K562 (cell line): ENCODE data around the gene ZNF689. TPM values are rescaled to one million over a fixed set of nuclear protein-coding genes. Genes with fewer than 3 reads are reported as not detected.

Experiments used
- BCOR ChIP-seq: fragments of 450-650 bp; IDR thresholded peaks from 2 replicates; pipeline ENCODE4 v1.6.1; 2016
- CBX2 ChIP-seq: fragments of 200-600 bp; sonication (generic); IDR thresholded peaks from one replicate; pipeline ENCODE4 v1.6.1; 2012; ENCODE audit warnings: mild to moderate bottlenecking, low read length, inconsistent platforms; ENCODE audit not compliant: insufficient read depth, poor library complexity, severe bottlenecking
- CHD7 ChIP-seq: fragments of 200-600 bp; sonication (generic); IDR thresholded peaks from one replicate; pipeline ENCODE4 v1.6.1; 2012; ENCODE audit warnings: mild to moderate bottlenecking, low read depth, low read length, inconsistent platforms
- EP400 ChIP-seq: fragments of 450-650 bp; IDR thresholded peaks from 2 replicates; pipeline ENCODE4 v1.6.1; 2017; ENCODE audit warnings: antibody characterized with exemption, mild to moderate bottlenecking, moderate library complexity
- FOSL1 ChIP-seq: fragments of 200-800 bp; sonication (Bioruptor generic); conservative IDR thresholded peaks from 2 replicates; pipeline ENCODE4 v1.6.1; 2016; ENCODE audit warnings: missing genetic modification characterization, missing compliant biosample characterization
- MCM7 ChIP-seq, 2 experiments: fragments of 450-650 bp; IDR thresholded peaks; 2 replicates each; pipeline ENCODE4 v1.6.1; 2016 to 2018
- PKNOX1 ChIP-seq: fragments of 450-650 bp; IDR thresholded peaks from 2 replicates; pipeline ENCODE4 v1.6.1; 2016
- PREB ChIP-seq: sonication (generic); formaldehyde crosslinking; IDR thresholded peaks from 2 replicates; pipeline ENCODE4 v1.8.1; 2023; ENCODE audit warnings: mild to moderate bottlenecking, missing genetic modification reagents
- SNIP1 ChIP-seq: fragments of 450-650 bp; IDR thresholded peaks from 2 replicates; pipeline ENCODE4 v1.7.1; 2017; ENCODE audit warnings: low read depth, mild to moderate bottlenecking
- VEZF1 ChIP-seq: fragments of 200-800 bp; sonication (Bioruptor generic); IDR thresholded peaks from 2 replicates; pipeline ENCODE4 v1.6.1; 2017; ENCODE audit warnings: missing genetic modification characterization, missing compliant biosample characterization
- ZNF134 ChIP-seq: fragments of 250-450 bp; sonication (Bioruptor Pico); conservative IDR thresholded peaks from 2 replicates; pipeline ENCODE4 v1.4.0; 2020
- ZNF583 ChIP-seq: fragments of 250-450 bp; sonication (Bioruptor Pico); IDR thresholded peaks from 2 replicates; pipeline ENCODE4 v1.4.0; 2020
- ZNF584 ChIP-seq: fragments of 200-800 bp; sonication (Bioruptor generic); IDR thresholded peaks from 2 replicates; pipeline ENCODE4 v1.6.1; 2016; ENCODE audit warnings: low read depth, mild to moderate bottlenecking, missing genetic modification characterization, missing compliant biosample characterization
- polyA plus RNA-seq, 8 experiments: library from polyadenylated mRNA; depleted of rRNA in 4 of 8; stranded (reverse) in 5 of 8; unstranded in 3 of 8; fragments of >200 nt; fragmentation: Nextera tagmentation in 2 of 8; fragmentation: Illumina TruSeq in 1 of 8; extraction: Ambion mirVana in 2 of 8; extraction: Trizol in 1 of 8; gene quantifications; 2 replicates each; pipeline versions ENCODE4 v1.2.1 to v1.2.3, GENCODE V29; 2011 to 2014; ENCODE audit warnings: inconsistent platforms in 1 of 8, missing spikeins in 1 of 8
- total RNA-seq, 7 experiments: library from RNA; depleted of rRNA in 6 of 7; stranded (reverse); fragments of >200 nt in 6 of 7; fragmentation: Illumina TruSeq in 2 of 7; extraction: Trizol in 2 of 7; gene quantifications; 2 replicates each; pipeline versions ENCODE4 v1.2.1 to v1.2.3, GENCODE V29; 2011 to 2021; ENCODE audit warnings: low replicate concordance in 1 of 7

The ZNF689 gene
- total and polyA plus RNA-seq, 9 of the 15 experiments (the other 6 are each of a cell fraction or from before 2014, with no cell fraction given): 5.4 to 15.4 (median 10.8) TPM

GRCh38 chr16:30650369-30651123, 40.4 kb upstream of the ZNF689 start, which contains the start of gene PRR14 (continued):
- no peak; the same call in 1 of the 2 replicates for TF ChIP-seq ZNF583 (CRISPR knock-in tag)
- TF ChIP-seq CBX2: no peak
- no peak for TF ChIP-seq MCM7 (IDR thresholded peaks at IDR 0.05)
- peak; percentile 89 for TF ChIP-seq EP400
- no peak for TF ChIP-seq BCOR
- no peak for TF ChIP-seq CHD7
- peak; percentile 13; the same call in 1 of the 2 replicates for TF ChIP-seq FOSL1 (tag)
- peak; percentile 86; the same call in 1 of the 2 replicates for TF ChIP-seq ZNF584 (CRISPR knock-in tag)
- TF ChIP-seq PREB: no peak
- peak; percentile 86 for TF ChIP-seq VEZF1 (CRISPR knock-in tag)
- TF ChIP-seq ZNF134 (CRISPR knock-in tag): no peak
- TF ChIP-seq SNIP1: no peak
- peak; percentile 42; the same call in 1 of the 2 replicates for TF ChIP-seq PKNOX1
